Panc1 (cell line): Measurements from ENCODE around the gene GNA12.

Source experiments
- POLR2AphosphoS5 ChIP-seq: IDR thresholded peaks from 2 replicates; pipeline ENCODE4 v1.6.1; 2012; ENCODE audit warnings: mild to moderate bottlenecking, low read depth, low read length, moderate library complexity
- TF ChIP-seq, protein P1 (sequence below), 2 experiments: IDR thresholded peaks; 2 replicates each; pipeline ENCODE4 v1.6.1; 2011 to 2012; ENCODE audit warnings: low read depth in 2 of 2, control low read depth in 1 of 2, low read length in 1 of 2, mild to moderate bottlenecking in 1 of 2, moderate library complexity in 1 of 2; ENCODE audit not compliant: insufficient read depth in 1 of 2

DNA sequence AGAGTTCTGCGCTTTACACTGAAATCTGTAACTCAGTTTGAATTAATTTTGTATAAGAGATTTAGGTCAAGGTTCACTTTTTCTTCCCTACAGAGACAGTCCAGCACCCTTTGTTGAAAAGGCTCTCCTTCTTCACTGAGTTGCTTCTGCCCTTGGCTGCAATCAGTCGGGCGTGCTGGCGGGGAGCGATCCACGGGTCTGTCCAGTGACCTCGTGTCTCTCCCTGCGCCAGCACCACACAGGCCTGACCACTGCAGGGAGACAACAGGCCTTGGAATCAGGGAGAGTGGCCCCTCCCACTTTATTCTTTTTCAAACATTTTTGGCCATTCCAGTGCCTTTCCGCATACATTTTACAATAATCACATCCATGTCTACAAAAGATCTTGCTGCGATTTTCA, 89.2 kb downstream of the GNA12 start:
- no peak for TF ChIP-seq POLR2AphosphoS5
- TF ChIP-seq, protein P1, sequence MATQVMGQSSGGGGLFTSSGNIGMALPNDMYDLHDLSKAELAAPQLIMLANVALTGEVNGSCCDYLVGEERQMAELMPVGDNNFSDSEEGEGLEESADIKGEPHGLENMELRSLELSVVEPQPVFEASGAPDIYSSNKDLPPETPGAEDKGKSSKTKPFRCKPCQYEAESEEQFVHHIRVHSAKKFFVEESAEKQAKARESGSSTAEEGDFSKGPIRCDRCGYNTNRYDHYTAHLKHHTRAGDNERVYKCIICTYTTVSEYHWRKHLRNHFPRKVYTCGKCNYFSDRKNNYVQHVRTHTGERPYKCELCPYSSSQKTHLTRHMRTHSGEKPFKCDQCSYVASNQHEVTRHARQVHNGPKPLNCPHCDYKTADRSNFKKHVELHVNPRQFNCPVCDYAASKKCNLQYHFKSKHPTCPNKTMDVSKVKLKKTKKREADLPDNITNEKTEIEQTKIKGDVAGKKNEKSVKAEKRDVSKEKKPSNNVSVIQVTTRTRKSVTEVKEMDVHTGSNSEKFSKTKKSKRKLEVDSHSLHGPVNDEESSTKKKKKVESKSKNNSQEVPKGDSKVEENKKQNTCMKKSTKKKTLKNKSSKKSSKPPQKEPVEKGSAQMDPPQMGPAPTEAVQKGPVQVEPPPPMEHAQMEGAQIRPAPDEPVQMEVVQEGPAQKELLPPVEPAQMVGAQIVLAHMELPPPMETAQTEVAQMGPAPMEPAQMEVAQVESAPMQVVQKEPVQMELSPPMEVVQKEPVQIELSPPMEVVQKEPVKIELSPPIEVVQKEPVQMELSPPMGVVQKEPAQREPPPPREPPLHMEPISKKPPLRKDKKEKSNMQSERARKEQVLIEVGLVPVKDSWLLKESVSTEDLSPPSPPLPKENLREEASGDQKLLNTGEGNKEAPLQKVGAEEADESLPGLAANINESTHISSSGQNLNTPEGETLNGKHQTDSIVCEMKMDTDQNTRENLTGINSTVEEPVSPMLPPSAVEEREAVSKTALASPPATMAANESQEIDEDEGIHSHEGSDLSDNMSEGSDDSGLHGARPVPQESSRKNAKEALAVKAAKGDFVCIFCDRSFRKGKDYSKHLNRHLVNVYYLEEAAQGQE (IDR thresholded peaks at IDR 0.05; ENCODE audit: insufficient read depth in 1 of 2, low read depth in 2 of 2, low read length in 1 of 2): no peak
